RWPE2 (cell line): Measurements from ENCODE around the gene PEX11G.
A peak's percentile ranks its signal among the peaks of the same experiment; 100 is the strongest.

ENCODE experiments used
- ATAC-seq: fragments of 200-7000 bp; cut with Tn5 transposase; 3 replicates; pipeline ENCODE4 v1.9.1; 2021; ENCODE audit warnings: low read depth
- DNase-seq: peaks from one replicate; pipeline ENCODE4 v3.0.0-alpha.2; 2020; ENCODE audit warnings: low spot score
- H3K27ac ChIP-seq: fragments of 450-650 bp; 2 replicates; pipeline ENCODE4 v1.5.1; 2017; ENCODE audit warnings: mild to moderate bottlenecking; ENCODE audit not compliant: poor library complexity, severe bottlenecking
- H3K27me3 ChIP-seq: fragments of 250-450 bp; sonication (Bioruptor Pico); 2 replicates; pipeline ENCODE4 v1.5.1; 2021; ENCODE audit warnings: mild to moderate bottlenecking, moderate library complexity; ENCODE audit not compliant: insufficient read depth, poor library complexity, severe bottlenecking
- H3K36me3 ChIP-seq: fragments of 250-450 bp; sonication (Bioruptor Pico); 2 replicates; pipeline ENCODE4 v1.5.1; 2020; ENCODE audit warnings: low read depth, mild to moderate bottlenecking, moderate library complexity
- H3K4me1 ChIP-seq: fragments of 250-450 bp; sonication (Bioruptor Pico); 2 replicates; pipeline ENCODE4 v1.5.1; 2021; ENCODE audit warnings: mild to moderate bottlenecking, moderate library complexity; ENCODE audit not compliant: insufficient read depth, poor library complexity, severe bottlenecking
- H3K4me3 ChIP-seq: fragments of 250-450 bp; sonication (Bioruptor Pico); 2 replicates; pipeline ENCODE4 v1.5.1; 2021; ENCODE audit warnings: mild to moderate bottlenecking, moderate library complexity; ENCODE audit not compliant: severe bottlenecking
- H3K9me3 ChIP-seq: fragments of 250-450 bp; sonication (Bioruptor Pico); 2 replicates; pipeline ENCODE4 v1.5.1; 2021; ENCODE audit warnings: mild to moderate bottlenecking, moderate library complexity; ENCODE audit not compliant: severe bottlenecking
- CTCF ChIP-seq: fragments of 450-650 bp; IDR thresholded peaks from one replicate; pipeline ENCODE4 v1.5.1; 2017; ENCODE audit warnings: mild to moderate bottlenecking, moderate library complexity; ENCODE audit not compliant: poor library complexity, severe bottlenecking

Gene PEX11G

GRCh38 chr19:7480222-7480969 lies 8.4 kb downstream of the PEX11G start:
- Histone ChIP-seq H3K36me3 (no peaks in the 10 kb centered on the region), H3K9me3 (no peaks in the 10 kb centered on the region), H3K27me3 (no peaks in the 10 kb centered on the region), H3K4me3 (no peak overlapping the region), H3K27ac (peak overlapping the region; percentile 63), H3K4me1 (peaks cover 17% of the 10 kb centered on the region)
- no peak for TF ChIP-seq CTCF
- no peak for ATAC-seq
- DNase-seq: no peak

- Histone ChIP-seq H3K27ac (peak overlapping the region; percentile 63), H3K4me3 (no peak overlapping the region), H3K9me3 (no peaks in the 10 kb centered on the region), H3K36me3 (no peaks in the 10 kb centered on the region), H3K4me1 (peaks cover 17% of the 10 kb centered on the region), H3K27me3 (no peaks in the 10 kb centered on the region)
- no peak for TF ChIP-seq CTCF
- DNase-seq: no peak
- no peak for ATAC-seq
Measured at GRCh38 chr19:7478843-7479227, 10.0 kb downstream of the PEX11G start.

DNA sequence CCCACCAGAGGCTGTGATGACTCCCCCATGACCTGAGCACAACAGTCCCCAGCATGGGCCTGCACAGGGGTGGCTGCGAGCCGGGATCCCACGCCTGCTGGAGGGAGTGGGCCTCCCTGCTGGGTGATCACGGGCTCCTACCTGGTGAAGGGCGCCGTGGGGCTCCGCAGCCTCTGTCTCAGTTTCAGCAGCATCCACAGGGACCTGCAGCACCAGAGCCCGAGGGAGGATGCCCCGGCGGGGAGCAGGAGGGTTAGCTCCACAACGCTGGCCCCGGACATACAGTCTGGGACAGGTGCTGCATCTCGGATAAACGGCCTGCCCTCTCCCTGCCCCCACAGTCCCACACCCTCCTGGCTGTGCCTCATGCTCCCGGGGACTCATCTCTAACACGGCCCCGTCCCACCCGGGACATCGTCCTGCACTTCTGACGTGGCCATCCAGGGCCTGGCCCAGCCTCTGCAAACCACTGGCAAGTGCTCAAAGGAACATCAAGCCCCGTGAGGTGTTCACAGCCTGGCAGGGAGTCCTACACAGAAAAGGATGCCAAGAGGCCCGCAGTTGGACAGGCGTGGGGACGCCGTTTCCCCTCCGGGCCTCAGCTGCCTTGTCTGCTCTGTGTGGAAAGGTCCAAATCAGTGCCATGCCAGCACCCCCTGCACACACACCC lies 10.5 kb downstream of the PEX11G start:
- no peaks in the 10 kb centered on the region for H3K36me3 ChIP-seq
- no peak for TF ChIP-seq CTCF
- no peak overlapping the region for H3K4me3 ChIP-seq
- peaks cover 14% of the 10 kb centered on the region for H3K4me1 ChIP-seq
- H3K27ac ChIP-seq: peak overlapping the region; percentile 63
- no peaks in the 10 kb centered on the region for H3K27me3 ChIP-seq
- H3K9me3 ChIP-seq: no peaks in the 10 kb centered on the region
- ATAC-seq (no peak), DNase-seq (no peak)

DNA sequence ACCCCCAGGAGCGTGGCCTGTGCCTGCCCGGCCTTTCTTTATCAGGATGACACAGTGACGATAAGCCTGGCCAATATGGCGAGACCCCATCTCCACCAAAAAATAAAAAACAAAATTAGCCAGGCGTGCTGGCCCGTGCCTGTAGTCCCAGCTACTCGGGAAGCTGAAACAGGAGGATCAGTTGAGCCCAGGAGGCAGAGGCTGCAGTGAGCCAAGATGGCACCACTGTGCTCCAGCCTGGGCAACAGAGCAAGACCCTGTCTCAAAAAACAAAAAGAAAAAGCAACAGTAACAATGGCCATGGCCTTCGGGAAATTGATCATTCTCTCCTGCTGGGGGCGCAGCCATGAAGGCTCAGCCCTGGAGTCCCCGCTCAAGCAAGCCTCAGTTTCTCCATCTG lies 11.1 kb downstream of the PEX11G start:
- Histone ChIP-seq H3K9me3 (no peaks in the 10 kb centered on the region), H3K4me3 (no peak overlapping the region), H3K27me3 (no peaks in the 10 kb centered on the region), H3K36me3 (no peaks in the 10 kb centered on the region), H3K4me1 (peaks cover 11% of the 10 kb centered on the region), H3K27ac (peak overlapping the region; percentile 63)
- ATAC-seq (no peak), DNase-seq (no peak)
- no peak for TF ChIP-seq CTCF
